Stimulated activated CD8-positive, alpha-beta memory T cell treated with anti-CD3 and anti-CD28 coated beads, Interleukin-15, amount 100 ng/mL, for 24 hours (primary cell): Measurements from ENCODE around the gene TMEM221.

Source experiments
- DNase-seq: peaks from one replicate; pipeline ENCODE4 v3.0.0-alpha.2; 2020; ENCODE audit warnings: low read depth

TMEM221 gene

GRCh38 chr19:17405250-17406045, 43.0 kb downstream of the TMEM221 start, which contains the start of gene BST2:
Gene BST2, minus strand, starts transcription at chr19:17405630. Its CDS starts 55 bp downstream, at chr19:17405575.
- DNase-seq: no peak

DNA sequence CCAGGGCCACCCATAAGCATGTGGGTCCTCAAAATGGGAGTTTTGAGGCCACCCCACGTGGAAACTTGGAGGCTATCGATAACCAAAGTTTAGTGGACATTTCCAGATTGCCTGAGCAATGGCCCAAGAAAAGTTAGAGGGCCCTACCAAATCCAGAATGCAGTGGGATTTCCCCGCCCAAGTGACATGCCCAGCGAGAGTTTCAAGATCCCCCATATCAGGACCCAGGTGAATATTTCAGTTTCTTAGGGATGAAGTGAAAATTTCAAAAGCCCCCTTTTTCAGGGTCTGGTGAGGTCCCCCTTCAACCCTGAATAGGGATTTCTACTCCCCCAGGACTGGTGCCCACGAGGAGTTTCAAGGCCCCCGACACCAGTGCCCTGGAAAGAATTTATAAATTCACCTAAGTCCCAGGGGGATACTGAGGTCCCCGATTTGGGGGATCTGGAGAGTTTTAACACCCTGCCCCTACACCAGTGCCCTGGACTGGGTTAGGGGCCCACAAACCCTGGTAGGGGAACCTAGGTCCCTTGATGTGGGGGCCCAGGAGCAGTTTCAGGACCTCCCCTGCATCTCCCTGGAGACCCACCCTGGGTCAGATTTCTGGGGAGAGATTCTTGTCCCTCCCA, 43.7 kb downstream of the TMEM221 start:
- DNase-seq: no peak

- DNase-seq: no peak
Measured at GRCh38 chr19:17404015-17404414, 44.5 kb downstream of the TMEM221 start.

DNA sequence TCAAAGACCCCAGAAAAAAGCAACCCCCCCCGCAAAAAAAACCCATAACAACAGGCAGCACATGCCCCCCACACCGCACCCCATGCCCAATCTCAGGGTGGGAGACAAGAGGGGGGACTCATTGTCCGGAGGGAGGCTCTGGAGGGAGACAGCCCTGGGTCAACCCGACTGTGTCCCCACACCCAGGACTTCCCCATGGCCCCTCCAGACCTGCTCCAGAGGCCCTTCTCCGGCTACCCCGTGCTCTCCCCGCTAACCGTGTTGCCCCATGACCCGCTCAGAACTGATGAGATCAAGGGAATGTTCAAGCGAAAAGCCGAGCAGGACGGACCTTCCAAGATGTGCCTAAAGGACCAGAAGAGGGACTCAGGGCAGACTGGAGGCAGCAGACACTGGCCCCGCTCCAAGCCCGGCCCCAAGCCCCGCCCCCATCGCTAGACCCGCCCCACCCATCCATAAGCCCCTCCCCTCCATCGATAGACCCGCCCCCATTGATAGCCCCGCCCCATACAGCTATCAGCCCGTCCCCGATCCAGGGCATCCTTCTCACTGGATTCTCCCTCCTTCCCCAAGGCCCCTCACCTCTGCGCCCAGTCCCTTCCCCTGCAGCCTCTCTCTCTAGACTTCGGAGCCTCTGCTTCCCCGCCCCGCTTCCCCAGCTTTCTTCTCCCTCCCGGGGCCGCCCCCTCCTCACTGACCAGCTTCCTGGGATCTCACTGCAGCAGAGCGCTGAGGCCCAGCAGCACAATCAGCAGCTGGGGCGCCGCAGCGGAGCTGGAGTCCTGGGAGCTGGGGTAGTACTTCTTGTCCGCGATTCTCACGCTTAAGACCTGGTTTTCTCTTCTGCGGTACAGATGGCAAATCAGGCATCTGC, 45.2 kb downstream of the TMEM221 start:
- DNase-seq: peak; percentile 37

GRCh38 chr19:17401628-17402027, 46.8 kb downstream of the TMEM221 start:
- DNase-seq: no peak

- no peak for DNase-seq
Measured at GRCh38 chr19:17398902-17399527, 49.5 kb downstream of the TMEM221 start.

DNA sequence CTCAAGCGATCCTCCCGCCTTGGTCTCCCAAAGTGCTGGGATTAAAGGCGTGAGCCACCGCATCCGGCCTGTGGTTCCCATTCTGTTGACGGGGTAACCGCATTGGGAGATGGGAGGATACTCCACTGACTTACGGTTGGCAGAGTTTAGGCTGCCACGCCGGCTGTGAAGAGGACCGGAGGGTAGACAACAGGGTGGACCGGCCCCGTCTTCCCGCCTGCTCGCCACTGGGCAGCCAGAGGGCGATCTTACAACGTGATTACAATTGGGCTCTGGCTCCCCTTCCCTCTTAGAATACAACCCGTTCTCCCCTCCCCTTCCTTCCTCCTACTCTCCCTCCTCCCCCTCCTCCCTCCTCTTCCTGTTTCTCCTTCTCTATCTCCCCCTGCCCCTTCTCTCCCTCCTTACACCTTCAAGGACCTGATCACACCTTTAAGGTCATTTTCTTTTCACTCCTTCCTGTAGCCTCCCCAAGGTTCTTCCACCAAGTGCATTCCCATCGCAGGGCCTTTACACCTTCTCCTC, 53.5 kb downstream of the TMEM221 start:
- peak; percentile 47 for DNase-seq

DNA sequence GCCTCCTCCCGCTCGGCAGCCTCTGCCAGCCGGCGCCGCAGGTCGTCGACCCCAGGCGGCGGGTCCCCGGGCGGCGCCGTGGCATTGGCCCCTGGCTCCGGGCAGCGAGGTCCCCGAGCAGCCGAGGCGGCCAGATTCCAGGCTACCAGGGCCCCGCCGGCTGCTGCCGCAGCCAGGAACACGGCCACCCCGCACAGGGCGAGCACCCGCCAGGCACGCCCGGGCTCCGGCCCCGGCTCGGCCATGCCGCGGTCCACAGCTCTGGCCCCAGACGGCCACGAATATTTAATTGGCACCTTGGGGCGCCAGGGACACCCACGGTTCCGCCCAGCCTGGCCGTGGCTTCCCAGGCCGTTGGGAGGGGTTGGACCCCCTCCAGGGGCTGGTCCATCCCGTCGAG, 54.6 kb downstream of the TMEM221 start, which contains the start of gene CCDC194:
Gene CCDC194 (minus strand): TSS at position 283 of the 400 bp plus-strand sequence. CDS start 38 bp downstream, at position 245.
- no peak for DNase-seq

DNA sequence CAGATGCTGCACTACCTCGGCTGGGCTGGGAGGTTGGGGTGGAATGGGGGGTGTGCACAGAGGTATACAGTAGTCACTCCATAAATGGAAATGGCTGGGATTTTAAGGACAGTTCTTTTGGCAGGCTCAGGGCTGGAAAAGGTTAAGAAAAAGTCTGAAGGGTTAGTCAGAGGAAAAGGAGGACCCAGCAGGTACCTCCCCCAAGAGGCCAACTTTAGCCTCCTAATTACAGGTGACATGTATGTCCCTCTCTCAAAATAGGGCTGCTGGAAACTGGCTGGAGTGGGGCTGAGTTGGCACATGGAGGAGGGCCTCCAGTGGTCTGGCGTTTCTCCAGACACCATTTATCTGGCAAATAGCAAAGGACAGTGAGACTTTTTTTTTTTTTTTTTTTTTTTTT, 55.5 kb downstream of the TMEM221 start:
- DNase-seq: no peak

DNA sequence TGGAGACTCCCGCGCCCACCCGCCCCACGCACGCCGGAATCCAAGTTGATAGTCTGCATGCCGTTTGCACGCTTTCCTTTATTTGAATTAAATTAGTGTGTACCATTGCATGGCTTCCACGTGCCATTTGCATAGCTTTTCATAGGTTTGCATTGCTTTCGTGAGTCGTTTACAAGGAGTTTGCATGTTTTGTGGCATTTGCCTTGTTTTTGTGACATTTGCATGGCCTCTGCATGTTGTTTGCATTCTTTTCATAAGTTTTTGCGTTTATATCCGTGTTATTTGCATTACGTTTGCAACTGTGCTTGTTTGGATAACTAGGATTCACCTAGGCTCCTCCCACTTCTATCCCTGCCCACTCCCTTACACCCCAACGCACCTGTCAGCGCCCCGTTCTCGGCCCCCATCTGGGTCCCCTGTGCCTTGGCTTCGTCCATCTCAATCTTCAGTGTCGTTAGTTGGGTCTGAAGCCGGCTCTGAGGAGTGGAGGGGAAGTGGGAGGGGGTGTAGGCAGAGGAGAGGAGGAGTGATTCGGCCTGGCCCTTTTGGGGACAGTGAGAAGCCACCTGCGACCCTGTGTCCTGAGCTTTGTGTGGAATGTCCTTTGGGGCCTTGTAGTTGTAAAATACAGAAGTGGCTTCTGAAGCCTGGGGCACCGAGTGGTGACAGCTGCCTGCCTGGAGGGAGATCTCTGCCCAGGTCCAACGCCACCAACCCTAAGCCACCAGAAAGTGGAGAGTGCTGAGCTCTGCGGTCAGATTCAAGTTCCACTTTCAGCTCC, 56.9 kb downstream of the TMEM221 start:
- DNase-seq: no peak

DNA sequence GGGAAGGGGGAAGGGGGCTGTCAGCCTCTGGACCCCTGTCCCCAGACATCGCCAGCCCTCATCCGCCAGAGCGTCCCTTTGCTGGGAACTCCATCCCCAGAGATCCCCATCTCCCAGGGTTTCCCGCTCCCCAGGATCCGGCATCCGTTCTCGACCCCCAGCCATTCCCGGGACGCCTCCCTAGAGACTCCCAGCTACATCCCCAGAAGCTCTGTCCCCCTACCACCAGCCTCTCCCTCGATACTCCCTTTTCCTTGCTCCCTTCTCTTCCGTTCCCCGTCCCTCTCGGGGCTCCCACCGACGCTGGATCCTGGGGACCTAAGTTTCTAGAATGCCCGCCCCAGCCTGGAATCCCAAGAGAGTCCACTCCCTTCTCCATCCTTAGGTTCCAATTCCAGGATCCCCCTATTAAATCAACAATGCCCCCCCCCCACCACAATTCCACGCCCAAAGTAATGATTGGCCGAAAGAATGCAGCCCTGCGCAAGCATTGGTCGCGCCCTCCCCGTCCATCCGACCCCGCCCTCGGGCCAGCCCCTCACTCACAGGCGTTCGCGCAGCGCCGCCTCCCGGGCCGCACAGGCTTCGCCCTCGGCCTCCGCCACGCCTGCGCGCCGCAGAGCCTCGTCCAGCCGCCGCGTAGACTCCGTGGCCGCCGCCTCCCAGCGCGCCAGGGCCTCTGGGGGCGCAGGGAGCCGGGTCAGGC, 57.6 kb downstream of the TMEM221 start:
- DNase-seq: peak; percentile 79

GRCh38 chr19:17389957-17390664, 58.4 kb downstream of the TMEM221 start:
- DNase-seq: no peak

DNA sequence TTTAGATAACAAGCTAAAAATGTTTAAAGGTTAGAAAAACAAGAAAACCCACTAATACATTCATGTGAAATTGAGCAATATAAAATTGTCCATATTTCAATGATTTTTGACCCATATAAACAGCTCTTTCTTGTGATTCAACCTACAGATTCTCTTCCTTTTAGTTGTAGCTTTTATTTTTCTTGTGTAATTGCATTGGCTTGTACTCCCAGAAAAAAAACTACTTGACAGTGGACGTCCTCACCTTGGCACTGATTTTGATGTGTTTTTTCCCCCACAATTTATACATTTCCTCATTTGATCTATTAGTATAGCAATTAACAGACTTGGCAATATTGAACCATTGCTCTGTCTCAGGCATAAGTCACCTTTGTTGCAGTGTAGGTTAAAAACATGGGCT, 59.2 kb downstream of the TMEM221 start:
- no peak for DNase-seq

DNA sequence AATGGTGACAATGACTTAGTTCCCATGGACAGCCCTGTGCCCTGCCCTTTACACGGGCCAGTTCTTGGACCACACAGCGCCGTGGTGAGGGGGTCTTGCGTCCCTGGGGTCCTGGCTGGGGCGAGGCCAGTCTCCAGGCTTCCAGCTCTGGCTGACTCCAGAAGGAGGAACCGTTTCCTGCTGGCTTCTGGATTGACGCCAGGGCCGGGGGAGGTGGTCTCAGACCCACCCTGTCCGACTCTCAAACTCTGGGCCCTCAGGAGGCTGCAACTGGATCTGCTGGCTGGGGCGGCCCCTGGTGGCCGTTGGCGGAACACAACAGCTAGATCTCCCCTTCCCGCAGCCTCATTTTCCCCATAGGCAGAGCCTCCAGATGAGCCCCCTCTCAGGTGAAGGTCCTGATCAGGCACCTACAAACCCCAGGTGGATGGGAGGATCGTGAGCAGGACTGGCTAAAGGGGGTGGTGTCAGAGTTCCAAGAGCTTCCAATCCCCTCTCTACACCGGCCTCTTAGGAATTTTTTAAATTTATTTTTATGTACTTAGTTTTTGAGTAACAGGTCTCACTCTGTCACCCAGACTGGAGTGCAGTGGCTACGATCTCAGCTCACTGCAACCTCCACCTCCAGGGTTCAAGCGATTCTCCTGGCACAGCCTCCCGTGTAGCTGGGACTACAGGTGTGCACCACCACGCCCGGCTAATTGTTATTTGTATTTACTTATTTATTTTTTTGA, 62.4 kb downstream of the TMEM221 start:
- DNase-seq: peak; percentile 47
